Mucosa of stomach (tissue), 1 donor: Measurements from ENCODE around the gene LCN12.

Experiments used
- H3K27me3 ChIP-seq: one replicate; pipeline ENCODE4 v1.7.0; 2013; ENCODE audit warnings: mild to moderate bottlenecking, low read length; ENCODE audit not compliant: control insufficient read depth, insufficient read depth
- H3K36me3 ChIP-seq: one replicate; pipeline ENCODE4 v1.7.0; 2013; ENCODE audit warnings: low read length; ENCODE audit not compliant: control insufficient read depth, insufficient read depth
- H3K4me1 ChIP-seq: one replicate; pipeline ENCODE4 v1.7.0; 2013; ENCODE audit warnings: mild to moderate bottlenecking, low read length; ENCODE audit not compliant: control insufficient read depth, insufficient read depth
- H3K4me3 ChIP-seq: one replicate; pipeline ENCODE4 v1.7.0; 2013; ENCODE audit warnings: low read length
- H3K9ac ChIP-seq: one replicate; pipeline ENCODE4 v1.7.0; 2013; ENCODE audit warnings: mild to moderate bottlenecking, low read length, moderate library complexity
- H3K9me3 ChIP-seq: one replicate; pipeline ENCODE4 v1.7.0; 2013; ENCODE audit warnings: mild to moderate bottlenecking, low read length, moderate library complexity; ENCODE audit not compliant: control insufficient read depth
- donor health status: Pancreatic carcinoma.

LCN12 gene

GRCh38 chr9:136977649-136978072 is 25.6 kb downstream of the LCN12 start:
- Histone ChIP-seq H3K36me3 (no peaks in the 10 kb centered on the region), H3K4me3 (no peak overlapping the region), H3K9me3 (no peaks in the 10 kb centered on the region), H3K4me1 (peaks cover 19% of the 10 kb centered on the region), H3K9ac (no peak overlapping the region), H3K27me3 (peaks cover 3% of the 10 kb centered on the region)

- Histone ChIP-seq H3K36me3 (no peaks in the 10 kb centered on the region), H3K9me3 (no peaks in the 10 kb centered on the region), H3K4me3 (no peak overlapping the region), H3K27me3 (peaks cover 5% of the 10 kb centered on the region), H3K4me1 (peaks cover 19% of the 10 kb centered on the region), H3K9ac (no peak overlapping the region)
These were observed 26.2 kb downstream of the LCN12 start for GRCh38 chr9:136978073-136978864.

- H3K9ac ChIP-seq, result no peak overlapping the region
- H3K27me3 ChIP-seq, result peaks cover 10% of the 10 kb centered on the region
- H3K4me3 ChIP-seq, result no peak overlapping the region
- no peaks in the 10 kb centered on the region for H3K9me3 ChIP-seq
- no peaks in the 10 kb centered on the region for H3K36me3 ChIP-seq
- H3K4me1 ChIP-seq, result peaks cover 19% of the 10 kb centered on the region
These were observed 26.9 kb downstream of the LCN12 start for GRCh38 chr9:136978865-136979544.

GRCh38 chr9:136979769-136980587 is 27.9 kb downstream of the LCN12 start:
- peaks cover 17% of the 10 kb centered on the region for H3K4me1 ChIP-seq
- H3K36me3 ChIP-seq, result no peaks in the 10 kb centered on the region
- H3K4me3 ChIP-seq, result no peak overlapping the region
- no peak overlapping the region for H3K9ac ChIP-seq
- H3K27me3 ChIP-seq, result peaks cover 20% of the 10 kb centered on the region
- no peaks in the 10 kb centered on the region for H3K9me3 ChIP-seq

- Histone ChIP-seq H3K4me1 (peaks cover 8% of the 10 kb centered on the region), H3K9me3 (no peaks in the 10 kb centered on the region), H3K27me3 (peaks cover 28% of the 10 kb centered on the region), H3K9ac (no peak overlapping the region), H3K36me3 (no peaks in the 10 kb centered on the region), H3K4me3 (no peak overlapping the region)
These were observed 28.8 kb downstream of the LCN12 start for GRCh38 chr9:136980669-136981478.

- Histone ChIP-seq H3K27me3 (peaks cover 31% of the 10 kb centered on the region), H3K9me3 (no peaks in the 10 kb centered on the region), H3K4me1 (peaks cover 7% of the 10 kb centered on the region), H3K4me3 (no peak overlapping the region), H3K9ac (no peak overlapping the region), H3K36me3 (no peaks in the 10 kb centered on the region)
These were observed 29.6 kb downstream of the LCN12 start for GRCh38 chr9:136981588-136982231.

- Histone ChIP-seq H3K4me3 (no peak within 1 kb of the TSS), H3K9ac (no peak within 1 kb of the TSS), H3K36me3 (no peaks in the 10 kb centered on the region), H3K4me1 (peaks cover 6% of the 10 kb centered on the region), H3K27me3 (peaks cover 31% of the 10 kb centered on the region), H3K9me3 (no peaks in the 10 kb centered on the region)
These were observed 30.4 kb downstream of the LCN12 start, which contains the start of gene LCNL1 for GRCh38 chr9:136982232-136983051. TSS of gene LCNL1 (plus strand) at chr9:136982993. CDS start at chr9:136983587, 594 bp downstream.

GRCh38 chr9:136983167-136983566 is 31.1 kb downstream of the LCN12 start:
- Histone ChIP-seq H3K9ac (no peak overlapping the region), H3K4me1 (no peaks in the 10 kb centered on the region), H3K4me3 (no peak overlapping the region), H3K9me3 (no peaks in the 10 kb centered on the region), H3K36me3 (no peaks in the 10 kb centered on the region), H3K27me3 (peaks cover 31% of the 10 kb centered on the region)

- Histone ChIP-seq H3K9me3 (no peaks in the 10 kb centered on the region), H3K4me3 (no peak overlapping the region), H3K4me1 (no peaks in the 10 kb centered on the region), H3K27me3 (peaks cover 31% of the 10 kb centered on the region), H3K36me3 (no peaks in the 10 kb centered on the region), H3K9ac (no peak overlapping the region)
These were observed 31.7 kb downstream of the LCN12 start for GRCh38 chr9:136983656-136984314.

GRCh38 chr9:136984464-136985026 is 32.5 kb downstream of the LCN12 start:
- no peak overlapping the region for H3K9ac ChIP-seq
- H3K36me3 ChIP-seq, result no peaks in the 10 kb centered on the region
- peaks cover 31% of the 10 kb centered on the region for H3K27me3 ChIP-seq
- no peaks in the 10 kb centered on the region for H3K9me3 ChIP-seq
- H3K4me3 ChIP-seq, result no peak overlapping the region
- H3K4me1 ChIP-seq, result no peaks in the 10 kb centered on the region
